NCI-H446 (cell line): Measurements from ENCODE around the gene SPAG9.

ENCODE experiments used
- DNase-seq, 2 experiments: peaks; one replicate each; lab custom pipeline; 2025; lab: John Stamatoyannopoulos, UW

Gene SPAG9

DNA sequence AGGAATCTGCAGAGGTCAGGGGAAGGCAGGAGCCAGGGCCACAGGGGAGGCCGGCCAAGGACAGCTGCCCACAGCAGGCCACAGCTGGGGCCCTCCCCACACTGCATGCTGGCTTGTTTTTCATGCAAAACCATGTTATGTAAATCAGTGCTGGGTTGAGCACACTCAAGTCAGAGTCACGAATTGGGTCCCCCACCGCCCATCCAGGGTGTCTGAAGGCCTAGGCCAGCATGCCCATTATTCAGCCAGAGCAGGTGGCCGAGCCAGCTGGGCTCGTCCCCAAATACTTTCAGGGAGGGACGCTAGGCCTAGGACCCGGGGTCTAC lies 203.3 kb downstream of the SPAG9 start:
- DNase-seq = no peak

GRCh38 chr17:50916708-50917417 lies 203.8 kb downstream of the SPAG9 start:
- DNase-seq = no peak

DNA sequence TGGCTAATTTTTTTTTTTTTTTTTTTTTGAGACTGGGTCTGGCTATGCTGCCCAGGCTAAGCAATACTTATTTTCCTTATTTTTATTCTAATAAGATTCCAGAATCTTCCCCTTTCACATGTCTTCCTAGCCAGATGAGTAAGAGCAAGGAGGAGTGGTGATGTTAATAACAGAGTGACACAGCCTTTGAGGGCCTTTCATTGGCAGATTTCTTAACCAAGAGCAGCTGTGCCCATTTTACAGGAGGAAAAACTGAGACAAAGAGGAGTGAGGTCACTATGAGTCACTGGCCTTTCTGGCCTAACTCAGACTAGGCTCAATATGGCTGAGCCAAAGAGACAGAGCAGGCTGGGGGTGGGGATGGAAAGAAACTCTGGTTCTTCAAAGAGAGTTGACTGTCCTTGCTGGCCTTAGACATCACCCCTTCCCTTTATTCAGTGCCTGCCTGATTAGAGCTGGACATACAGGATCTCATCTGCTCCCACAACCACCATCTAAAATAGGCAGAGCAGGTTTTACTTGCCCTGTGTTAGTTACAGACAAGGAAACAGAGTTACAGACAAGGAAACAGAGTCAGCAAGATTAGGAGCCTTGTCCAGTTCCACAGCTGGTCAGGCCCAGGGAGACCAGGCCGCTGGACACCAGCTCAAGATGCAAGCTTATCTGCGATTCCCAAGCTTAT lies 204.5 kb downstream of the SPAG9 start:
- no peak for DNase-seq

DNA sequence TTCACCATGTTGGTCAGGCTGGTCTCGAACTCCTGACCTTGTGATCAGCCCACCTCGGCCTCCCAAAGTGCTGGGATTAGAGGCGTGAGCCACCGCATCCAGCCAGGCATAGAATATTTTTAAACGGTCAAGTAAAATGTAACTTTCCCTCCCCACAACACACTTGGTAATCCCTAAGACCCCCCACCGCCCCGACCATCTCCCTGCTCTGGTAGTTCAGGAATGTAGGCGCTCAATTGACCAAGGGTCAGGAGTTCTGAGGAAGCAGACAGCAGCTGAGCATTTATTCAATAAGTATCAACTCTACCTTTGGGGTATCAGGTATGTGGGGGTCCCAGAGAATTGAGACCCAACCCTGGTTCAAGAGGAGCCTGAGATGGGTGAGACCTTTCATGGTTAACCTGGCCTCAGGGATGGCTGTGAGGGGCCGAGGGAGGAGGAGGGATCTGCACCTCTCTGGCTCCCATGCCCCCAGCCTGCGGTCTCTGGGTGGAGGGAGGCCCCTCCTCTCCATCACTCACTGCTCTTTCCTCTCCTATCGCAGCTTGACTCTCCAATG lies 206.1 kb downstream of the SPAG9 start:
- no peak for DNase-seq

DNA sequence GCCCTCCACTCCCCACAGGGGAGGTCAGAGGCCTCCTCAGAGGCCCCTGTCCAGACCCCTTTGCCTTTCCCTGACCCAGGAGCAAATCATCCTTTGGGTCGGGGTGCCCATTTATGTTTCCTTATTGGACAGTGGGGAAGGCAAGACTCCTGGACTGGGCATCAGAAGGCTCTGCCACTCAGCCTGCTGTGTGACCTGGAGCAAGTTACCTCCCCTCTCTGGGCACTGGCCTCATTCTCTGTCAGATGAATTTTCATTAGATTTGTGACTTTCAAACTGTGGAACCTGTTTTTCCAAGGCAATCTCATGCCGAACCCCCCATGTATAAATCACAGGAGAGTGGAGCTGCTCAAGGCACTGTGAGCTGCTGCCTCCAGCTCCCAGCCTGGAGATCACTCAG lies 207.5 kb downstream of the SPAG9 start:
- DNase-seq = no peak
